Measurements from ENCODE around the gene RBM39.

DNA sequence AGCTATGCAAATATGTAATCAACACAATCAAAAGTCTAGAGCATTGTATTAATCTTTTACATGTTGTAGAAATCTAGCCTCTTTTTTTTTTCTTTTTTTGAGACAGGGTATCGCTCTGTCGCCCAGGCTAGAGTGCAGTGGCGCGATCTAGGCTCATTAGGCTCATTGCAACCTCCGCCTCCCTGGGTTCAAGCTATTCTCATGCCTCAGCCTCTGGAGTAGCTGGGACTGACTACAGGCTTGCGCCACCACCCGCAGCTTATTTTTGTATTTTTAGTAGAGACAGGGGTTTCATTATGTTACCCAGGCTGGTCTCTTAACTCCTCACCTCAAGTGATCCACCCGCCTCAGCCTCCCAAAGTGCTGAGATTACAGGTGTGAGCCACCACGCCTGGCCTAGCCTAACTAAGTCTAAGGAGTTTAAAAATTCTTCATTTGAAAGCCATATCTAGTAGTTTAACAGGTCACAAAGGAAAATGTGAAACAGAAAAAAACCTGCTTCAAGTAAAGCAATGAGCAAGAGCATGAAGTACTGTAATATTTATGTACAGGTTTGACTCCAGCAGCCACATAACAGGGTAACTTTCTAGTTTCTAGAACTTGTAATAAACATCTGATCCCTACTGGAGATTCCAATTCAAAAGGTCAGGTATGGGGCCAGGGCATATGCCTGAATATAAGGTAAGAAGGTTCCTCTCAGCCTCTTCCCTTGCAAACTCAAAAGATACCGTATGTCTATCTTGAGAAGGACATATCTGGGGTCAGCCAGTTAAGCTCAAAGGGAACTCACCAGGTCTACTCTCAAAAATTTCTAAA is 81.7 kb downstream of the RBM39 start:
- TF ChIP-seq, protein P1, sequence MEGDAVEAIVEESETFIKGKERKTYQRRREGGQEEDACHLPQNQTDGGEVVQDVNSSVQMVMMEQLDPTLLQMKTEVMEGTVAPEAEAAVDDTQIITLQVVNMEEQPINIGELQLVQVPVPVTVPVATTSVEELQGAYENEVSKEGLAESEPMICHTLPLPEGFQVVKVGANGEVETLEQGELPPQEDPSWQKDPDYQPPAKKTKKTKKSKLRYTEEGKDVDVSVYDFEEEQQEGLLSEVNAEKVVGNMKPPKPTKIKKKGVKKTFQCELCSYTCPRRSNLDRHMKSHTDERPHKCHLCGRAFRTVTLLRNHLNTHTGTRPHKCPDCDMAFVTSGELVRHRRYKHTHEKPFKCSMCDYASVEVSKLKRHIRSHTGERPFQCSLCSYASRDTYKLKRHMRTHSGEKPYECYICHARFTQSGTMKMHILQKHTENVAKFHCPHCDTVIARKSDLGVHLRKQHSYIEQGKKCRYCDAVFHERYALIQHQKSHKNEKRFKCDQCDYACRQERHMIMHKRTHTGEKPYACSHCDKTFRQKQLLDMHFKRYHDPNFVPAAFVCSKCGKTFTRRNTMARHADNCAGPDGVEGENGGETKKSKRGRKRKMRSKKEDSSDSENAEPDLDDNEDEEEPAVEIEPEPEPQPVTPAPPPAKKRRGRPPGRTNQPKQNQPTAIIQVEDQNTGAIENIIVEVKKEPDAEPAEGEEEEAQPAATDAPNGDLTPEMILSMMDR (IDR thresholded peaks at IDR 0.05; ENCODE audit: low read depth, low read length): no peak
- no peak for TF ChIP-seq EZH2phosphoT487 (IDR thresholded peaks at IDR 0.05; ENCODE audit: low read depth)
